Measurements from ENCODE around the gene SIRT3. TPM values are rescaled to one million over a fixed set of nuclear protein-coding genes. Genes with fewer than 3 reads are reported as not detected.

SIRT3 gene
- total and polyA plus RNA-seq, 7 experiments from 2014 or later = 9.9 to 34.8 (median 23.8) TPM

- Mint-ChIP-seq H3K27ac (peak overlapping the region; percentile 84 to 97 (median 93)), H3K4me1 (peaks cover 19 to 57% (median 44%) of the 10 kb centered on the region in 7 donors), H3K9me3 (no peaks in the 10 kb centered on the region), H3K36me3 (peaks cover 0 to 10% (median 4%) of the 10 kb centered on the region in 5 donors), H3K4me3 (peak overlapping the region; percentile 84 to 94 (median 91)), H3K27me3 (no peaks in the 10 kb centered on the region)
- no peaks in the 10 kb centered on the region for H3K9me3 ChIP-seq (ENCODE audit: control insufficient read depth in 2 of 3, low read length in 3 of 3)
- H3K27me3 ChIP-seq (ENCODE audit: control insufficient read depth in 2 of 2, insufficient read depth in 2 of 2, low read length in 2 of 2) = no peaks in the 10 kb centered on the region
- intact Hi-C loops (cut with micrococcal nuclease) = loop anchor here in 1 of 2 donors (5.0 kb wide), 3 partner anchors 52 to 562 kb away; partner anchors contain the start of genes PGGHG, PHRF1 and SLC25A22
- DNase-seq = peak in 3 of 9 donors; percentile 82 to 90 (median 82)
- H3K4me3 ChIP-seq (ENCODE audit: low read length) = peak overlapping the region; percentile 76
- CTCF ChIA-PET = interaction anchor here (0.6 kb wide), 1 partner anchor 345 kb away, joined by 3 read pairs; no protein-coding TSS in a partner anchor
- peak overlapping the region; percentile 97 for H3K27ac ChIP-seq (ENCODE audit: low read depth, low read length)
- peaks cover 0 to 20% (median 0%) of the 10 kb centered on the region in 3 experiments for H3K36me3 ChIP-seq (ENCODE audit: control insufficient read depth in 2 of 3, insufficient read depth in 3 of 3, low read length in 3 of 3)
- peak; percentile 45 for ATAC-seq
- POLR2A ChIA-PET = interaction anchor here (0.9 to 7.5 kb wide), 6 partner anchors 24 to 80 kb away, joined by 3 to 83 read pairs (median 8); partner anchors contain the start of genes BET1L, PGGHG and RIC8A
- H3K4me1 ChIP-seq (ENCODE audit: control insufficient read depth in 2 of 2, insufficient read depth in 2 of 2, low read length in 2 of 2) = peaks cover 17 to 23% of the 10 kb centered on the region in 2 donors
Measured at GRCh38 chr11:235609-235996, 539 bp downstream of the SIRT3 start.

DNA sequence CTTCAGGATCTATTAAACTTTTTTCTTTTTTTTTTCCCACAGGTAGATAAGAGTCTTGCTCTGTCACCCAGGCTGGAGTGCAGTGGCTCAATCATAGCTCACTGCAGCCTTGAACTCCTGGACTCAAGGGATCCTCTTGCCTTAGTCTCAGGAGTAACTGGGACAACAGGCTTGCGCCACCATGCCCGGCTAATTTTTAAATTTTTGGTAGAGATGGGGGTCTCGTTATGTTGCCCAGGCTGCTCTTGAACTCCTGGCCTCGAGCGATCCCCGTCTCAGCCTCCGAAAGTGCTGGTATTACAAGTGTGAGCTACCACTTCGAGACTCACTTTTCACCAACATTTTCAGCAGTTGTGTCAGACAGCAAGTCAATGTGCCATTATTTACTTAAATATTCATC, 962 bp downstream of the SIRT3 start:
- peaks cover 0 to 20% (median 0%) of the 10 kb centered on the region in 3 experiments for H3K36me3 ChIP-seq (ENCODE audit: control insufficient read depth in 2 of 3, insufficient read depth in 3 of 3, low read length in 3 of 3)
- no peaks in the 10 kb centered on the region for H3K9me3 ChIP-seq (ENCODE audit: control insufficient read depth in 2 of 3, low read length in 3 of 3)
- ChIA-PET POLR2A (interaction anchor here (0.6 to 7.5 kb wide), 5 partner anchors 9 to 35 kb away, joined by 3 to 83 read pairs (median 4); partner anchors contain the start of genes BET1L and RIC8A), CTCF (interaction anchor here (0.6 to 0.7 kb wide), 2 partner anchors 13 to 346 kb away, joined by 3 read pairs; no protein-coding TSS in a partner anchor)
- intact Hi-C loops (cut with micrococcal nuclease) = loop anchor here in 1 of 2 donors (5.0 kb wide), 3 partner anchors 52 to 562 kb away; partner anchors contain the start of genes PGGHG, PHRF1 and SLC25A22
- Mint-ChIP-seq H3K9me3 (no peaks in the 10 kb centered on the region), H3K4me1 (peaks cover 19 to 54% (median 40%) of the 10 kb centered on the region in 7 donors), H3K4me3 (peak overlapping the region; percentile 84 to 94 (median 91)), H3K27ac (peak overlapping the region; percentile 84 to 97 (median 93)), H3K27me3 (no peaks in the 10 kb centered on the region), H3K36me3 (peaks cover 0 to 11% (median 3%) of the 10 kb centered on the region in 5 donors)
- peak overlapping the region; percentile 97 for H3K27ac ChIP-seq (ENCODE audit: low read depth, low read length)
- H3K4me3 ChIP-seq (ENCODE audit: low read length) = peak overlapping the region; percentile 76
- H3K4me1 ChIP-seq (ENCODE audit: control insufficient read depth in 2 of 2, insufficient read depth in 2 of 2, low read length in 2 of 2) = peaks cover 17 to 23% of the 10 kb centered on the region in 2 donors
- H3K27me3 ChIP-seq (ENCODE audit: control insufficient read depth in 2 of 2, insufficient read depth in 2 of 2, low read length in 2 of 2) = no peaks in the 10 kb centered on the region
- no peak for DNase-seq
- ATAC-seq = no peak

DNA sequence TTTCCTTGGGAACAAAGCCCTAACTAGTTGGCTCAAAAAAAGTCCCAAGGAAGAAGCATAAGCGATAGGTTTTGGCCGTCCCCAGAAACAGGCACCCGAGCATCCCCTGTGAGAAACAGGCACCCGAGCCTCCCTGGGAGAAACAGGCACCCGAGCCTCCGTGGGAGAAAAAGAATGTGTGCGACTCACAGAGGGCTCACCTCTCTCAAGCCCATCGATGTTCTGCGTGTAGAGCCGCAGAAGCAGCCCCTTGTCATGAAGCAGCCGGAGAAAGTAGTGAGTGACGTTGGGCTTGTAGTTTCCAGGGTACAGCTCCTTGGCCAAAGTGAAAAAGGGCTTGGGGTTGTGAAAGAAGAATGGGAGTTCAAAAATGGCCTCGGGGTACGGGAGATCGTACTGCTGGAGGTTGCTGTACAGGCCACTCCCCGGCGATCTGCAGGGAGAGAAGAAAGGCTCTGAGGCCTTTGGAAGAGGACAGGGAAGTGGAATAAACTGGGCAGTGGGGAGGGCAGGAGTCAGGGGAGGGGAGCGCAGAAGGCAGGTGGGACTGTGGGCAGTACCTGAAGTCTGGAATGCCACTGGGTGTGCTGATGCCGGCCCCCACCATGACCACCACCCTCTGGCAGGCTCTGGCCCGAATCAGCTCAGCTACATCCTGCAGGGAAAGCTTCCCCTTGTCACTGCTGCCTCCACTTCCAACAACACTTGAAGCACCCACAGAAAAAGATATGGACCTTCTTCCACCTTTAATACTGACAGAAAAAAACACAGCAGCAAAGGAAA, 3.2 kb downstream of the SIRT3 start:
- Mint-ChIP-seq H3K4me1 (peaks cover 17 to 49% (median 30%) of the 10 kb centered on the region in 7 donors), H3K27me3 (no peaks in the 10 kb centered on the region), H3K4me3 (peak overlapping the region in 2 of 10 donors; percentile 6 to 17), H3K9me3 (no peaks in the 10 kb centered on the region), H3K27ac (peak overlapping the region in 3 of 9 donors; percentile 46 to 72 (median 51)), H3K36me3 (peaks cover 3 to 15% (median 8%) of the 10 kb centered on the region in 5 donors)
- no peak overlapping the region for H3K4me3 ChIP-seq (ENCODE audit: low read length)
- DNase-seq = no peak
- intact Hi-C loops (cut with micrococcal nuclease) = no loop called here
- no peaks in the 10 kb centered on the region for H3K9me3 ChIP-seq (ENCODE audit: control insufficient read depth in 2 of 3, low read length in 3 of 3)
- peaks cover 0 to 17% (median 0%) of the 10 kb centered on the region in 3 experiments for H3K36me3 ChIP-seq (ENCODE audit: control insufficient read depth in 2 of 3, insufficient read depth in 3 of 3, low read length in 3 of 3)
- ChIA-PET POLR2A (interaction anchor here (0.6 to 7.5 kb wide), 2 partner anchors 14 to 25 kb away, joined by 3 to 83 read pairs; partner anchors contain the start of genes BET1L and RIC8A), CTCF (interaction anchor here (0.7 kb wide), 2 partner anchors 21 to 24 kb away, joined by 3 to 5 read pairs; no protein-coding TSS in a partner anchor)
- H3K4me1 ChIP-seq (ENCODE audit: control insufficient read depth in 2 of 2, insufficient read depth in 2 of 2, low read length in 2 of 2) = peaks cover 13 to 17% of the 10 kb centered on the region in 2 donors
- H3K27ac ChIP-seq (ENCODE audit: low read depth, low read length) = no peak overlapping the region
- H3K27me3 ChIP-seq (ENCODE audit: control insufficient read depth in 2 of 2, insufficient read depth in 2 of 2, low read length in 2 of 2) = no peaks in the 10 kb centered on the region
- ATAC-seq = no peak

DNA sequence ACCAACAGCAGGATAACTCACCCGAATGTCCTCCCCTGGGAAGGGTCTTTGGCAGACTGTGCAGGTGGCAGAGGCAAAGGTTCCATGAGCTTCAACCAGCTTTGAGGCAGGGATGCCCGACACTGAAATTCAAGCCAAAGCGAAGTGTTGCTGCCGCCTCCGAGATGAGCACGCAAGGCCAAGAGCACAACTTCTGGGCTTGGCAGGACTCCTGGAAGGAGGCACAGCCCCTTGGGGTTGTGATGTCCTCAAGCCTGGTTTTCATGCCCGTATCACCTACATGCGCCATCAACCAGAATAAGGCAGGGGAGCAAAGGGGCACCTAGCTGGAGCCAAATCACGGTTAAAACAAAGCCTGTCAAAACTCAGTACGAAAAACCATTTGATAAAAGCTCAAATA, 5.7 kb downstream of the SIRT3 start:
- no peaks in the 10 kb centered on the region for H3K27me3 Mint-ChIP-seq
- H3K27ac Mint-ChIP-seq = no peak overlapping the region
- DNase-seq (no peak), ATAC-seq (no peak)
- no peaks in the 10 kb centered on the region for H3K9me3 Mint-ChIP-seq
- no peaks in the 10 kb centered on the region for H3K27me3 ChIP-seq (ENCODE audit: control insufficient read depth in 2 of 2, insufficient read depth in 2 of 2, low read length in 2 of 2)
- peaks cover 12 to 37% (median 23%) of the 10 kb centered on the region in 7 donors for H3K4me1 Mint-ChIP-seq
- POLR2A ChIA-PET = interaction anchor here (2.4 kb wide), 1 partner anchor 22 kb away, joined by 19 read pairs; the partner anchor contains the start of genes BET1L and RIC8A
- H3K36me3 Mint-ChIP-seq = peaks cover 3 to 24% (median 13%) of the 10 kb centered on the region in 5 donors
- intact Hi-C loops (cut with micrococcal nuclease) = no loop called here
- H3K9me3 ChIP-seq (ENCODE audit: control insufficient read depth in 2 of 3, low read length in 3 of 3) = no peaks in the 10 kb centered on the region
- peaks cover 0 to 14% (median 0%) of the 10 kb centered on the region in 3 experiments for H3K36me3 ChIP-seq (ENCODE audit: control insufficient read depth in 2 of 3, insufficient read depth in 3 of 3, low read length in 3 of 3)
- peaks cover 3 to 5% of the 10 kb centered on the region in 2 donors for H3K4me1 ChIP-seq (ENCODE audit: control insufficient read depth in 2 of 2, insufficient read depth in 2 of 2, low read length in 2 of 2)
- no peak overlapping the region for H3K4me3 Mint-ChIP-seq
- H3K4me3 ChIP-seq (ENCODE audit: low read length) = no peak overlapping the region
- H3K27ac ChIP-seq (ENCODE audit: low read depth, low read length) = no peak overlapping the region
- CTCF ChIA-PET = interaction anchor here (0.6 kb wide), 1 partner anchor 135 kb away, joined by 3 read pairs; no protein-coding TSS in a partner anchor

DNA sequence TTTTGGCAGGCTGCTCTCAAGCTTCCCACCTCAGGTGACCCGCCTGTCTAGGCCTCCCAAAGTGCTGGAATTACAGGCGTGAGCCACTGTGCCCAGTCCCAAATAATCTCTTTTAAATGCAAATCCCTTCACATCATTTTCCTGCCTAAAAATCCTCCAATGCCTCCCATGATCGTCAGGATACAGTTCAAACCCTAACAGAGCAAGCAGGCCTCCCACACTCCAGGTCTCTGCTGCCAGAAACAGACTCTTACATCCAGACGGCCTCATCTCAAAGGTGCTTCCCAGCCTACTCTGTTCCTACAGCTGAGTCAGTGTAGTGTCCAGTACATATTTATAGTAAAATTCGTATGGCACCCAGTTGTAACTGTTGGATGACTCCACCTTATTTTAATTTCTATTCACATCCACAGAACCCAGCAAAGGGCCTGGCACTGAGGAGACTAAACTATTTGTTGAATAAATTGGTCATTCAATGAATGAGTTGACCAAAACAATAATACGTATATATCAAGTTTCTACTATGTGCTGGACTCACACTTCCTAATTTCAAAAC, 8.2 kb downstream of the SIRT3 start:
- Mint-ChIP-seq H3K27ac (peak overlapping the region in 1 of 9 donors; percentile 36), H3K27me3 (no peaks in the 10 kb centered on the region)
- no peak for DNase-seq

More for the DNA sequence above, 8.2 kb downstream of the SIRT3 start:
- Histone ChIP-seq H3K27ac (ENCODE audit: low read depth, low read length) (no peak overlapping the region), H3K4me3 (ENCODE audit: low read length) (no peak overlapping the region), H3K36me3 (ENCODE audit: control insufficient read depth in 2 of 3, insufficient read depth in 3 of 3, low read length in 3 of 3) (peaks cover 0 to 20% (median 0%) of the 10 kb centered on the region in 3 experiments), H3K9me3 (ENCODE audit: control insufficient read depth in 2 of 3, low read length in 3 of 3) (no peaks in the 10 kb centered on the region), H3K27me3 (ENCODE audit: control insufficient read depth in 2 of 2, insufficient read depth in 2 of 2, low read length in 2 of 2) (no peaks in the 10 kb centered on the region), H3K4me1 (ENCODE audit: control insufficient read depth in 2 of 2, insufficient read depth in 2 of 2, low read length in 2 of 2) (no peaks in the 10 kb centered on the region)
- POLR2A ChIA-PET = interaction anchor here (2.4 kb wide), 1 partner anchor 19 kb away, joined by 19 read pairs; the partner anchor contains the start of genes BET1L and RIC8A
- peaks cover 5 to 22% (median 18%) of the 10 kb centered on the region in 7 donors for H3K4me1 Mint-ChIP-seq
- intact Hi-C loops (cut with micrococcal nuclease) = no loop called here
- no peak for ATAC-seq
- CTCF ChIA-PET = interaction anchor here (1.6 kb wide), 1 partner anchor 28 kb away, joined by 3 read pairs; no protein-coding TSS in a partner anchor
- H3K9me3 Mint-ChIP-seq = no peaks in the 10 kb centered on the region
- no peak overlapping the region for H3K4me3 Mint-ChIP-seq
- peaks cover 3 to 31% (median 14%) of the 10 kb centered on the region in 5 donors for H3K36me3 Mint-ChIP-seq
